ENCODE data around the gene KCNH2. TPM values are rescaled to one million over a fixed set of nuclear protein-coding genes. Genes with fewer than 3 reads are reported as not detected.

Gene KCNH2
- total RNA-seq, 1 experiment from 2014 or later: 0.84 TPM

- Histone ChIP-seq H3K4me2 (ENCODE audit: low read length) (no peak overlapping the region), H3K79me2 (ENCODE audit: low read length) (no peaks in the 10 kb centered on the region), H3K9ac (ENCODE audit: low read length) (no peak overlapping the region), H3K27me3 (ENCODE audit: low read length) (peaks cover 6% of the 10 kb centered on the region; the same call in 1 of the 2 replicates), H3K4me1 (ENCODE audit: insufficient read depth, low read length) (no peaks in the 10 kb centered on the region), H3K9me2 (replicated peaks; ENCODE audit: low read length) (no peaks in the 10 kb centered on the region), H3F3A (ENCODE audit: low read length, unreplicated experiment) (no peaks in the 10 kb centered on the region), H2AFZ (ENCODE audit: low read length) (no peak overlapping the region), H4K20me1 (ENCODE audit: low read length) (no peaks in the 10 kb centered on the region), H3K36me3 (ENCODE audit: low read depth, low read length) (no peaks in the 10 kb centered on the region), H3K27ac (ENCODE audit: low read length) (no peak overlapping the region), H3K4me3 (ENCODE audit: low read length) (no peak overlapping the region), H3K9me3 (ENCODE audit: low read length) (no peaks in the 10 kb centered on the region)
- TF ChIP-seq CTCF (conservative IDR thresholded peaks at IDR 0.05; ENCODE audit: low read depth, low read length): peak; percentile 87
- TF ChIP-seq EZH2phosphoT487 (IDR thresholded peaks at IDR 0.05; ENCODE audit: borderline replicate concordance, low read length): no peak
- TF ChIP-seq EZH2 (IDR thresholded peaks at IDR 0.05; ENCODE audit: low read length, unreplicated experiment): no peak
- intact Hi-C loops (cut with micrococcal nuclease): loop anchor here (2.0 kb wide), 1 partner anchor 56 kb away; no protein-coding TSS in a partner anchor
- ATAC-seq (peak; percentile 86), DNase-seq (peak; percentile 39)
- POLR2A ChIA-PET (ENCODE audit: unreplicated experiment): no interaction called here
- CTCF ChIA-PET: interaction anchor here (0.7 to 1.0 kb wide), 5 partner anchors 24 to 70 kb away, joined by 3 to 10 read pairs (median 9); no protein-coding TSS in a partner anchor
- BruUV-seq (replicated peaks): no TSS peak
These were observed 15.3 kb downstream of the KCNH2 start for GRCh38 chr7:150962553-150963399.

- no peak overlapping the region for H3K4me3 ChIP-seq (ENCODE audit: low read length)
- H4K20me1 ChIP-seq (ENCODE audit: low read length): no peaks in the 10 kb centered on the region
- H3K9me3 ChIP-seq (ENCODE audit: low read length): no peaks in the 10 kb centered on the region
- H3K4me1 ChIP-seq (ENCODE audit: insufficient read depth, low read length): no peaks in the 10 kb centered on the region
- H3K4me2 ChIP-seq (ENCODE audit: low read length): no peak overlapping the region
- no peak overlapping the region for H3K9ac ChIP-seq (ENCODE audit: low read length)
- CTCF ChIA-PET: interaction anchor here (1.0 kb wide), 1 partner anchor 56 kb away, joined by 9 read pairs; no protein-coding TSS in a partner anchor
- H3F3A ChIP-seq (ENCODE audit: low read length, unreplicated experiment): no peaks in the 10 kb centered on the region
- H3K79me2 ChIP-seq (ENCODE audit: low read length): no peaks in the 10 kb centered on the region
- no peaks in the 10 kb centered on the region for H3K36me3 ChIP-seq (ENCODE audit: low read depth, low read length)
- H2AFZ ChIP-seq (ENCODE audit: low read length): no peak overlapping the region
- DNase-seq (no peak), ATAC-seq (no peak)
- POLR2A ChIA-PET (ENCODE audit: unreplicated experiment): no interaction called here
- TF ChIP-seq EZH2 (IDR thresholded peaks at IDR 0.05; ENCODE audit: low read length, unreplicated experiment) (no peak), CTCF (conservative IDR thresholded peaks at IDR 0.05; ENCODE audit: low read depth, low read length) (no peak)
- BruUV-seq (replicated peaks): no TSS peak
- intact Hi-C loops (cut with micrococcal nuclease): loop anchor here (2.0 kb wide), 1 partner anchor 57 kb away; no protein-coding TSS in a partner anchor
- 0 out of 2 replicates have a peak, but pooled peaks cover under 1% of the 10 kb centered on the region for H3K27me3 ChIP-seq (ENCODE audit: low read length)
- no peak overlapping the region for H3K27ac ChIP-seq (ENCODE audit: low read length)
- no peaks in the 10 kb centered on the region for H3K9me2 ChIP-seq (replicated peaks; ENCODE audit: low read length)
These were observed 15.9 kb downstream of the KCNH2 start for GRCh38 chr7:150962290-150962552.
